Hematopoietic multipotent progenitor cell treated with erythropoietin and hydrocortisone succinate and interleukin-3 and kit ligand, for 17 days (in vitro differentiated cells): ENCODE data around the gene CLDN14.

ENCODE experiments used
- DNase-seq: peaks from one replicate; pipeline ENCODE4 v3.0.0-alpha.2; 2015; ENCODE audit warnings: low spot score

Gene CLDN14

GRCh38 chr21:36471254-36471723 is 8.6 kb downstream of the CLDN14 start:
- DNase-seq = no peak

- DNase-seq = no peak
Measured at GRCh38 chr21:36470294-36470693, 9.6 kb downstream of the CLDN14 start.

GRCh38 chr21:36466061-36466511 is 13.8 kb downstream of the CLDN14 start:
- no peak for DNase-seq

- DNase-seq = no peak
Measured at GRCh38 chr21:36465478-36465877, 14.4 kb downstream of the CLDN14 start.

- DNase-seq = no peak
Measured at GRCh38 chr21:36464590-36464989, 15.3 kb downstream of the CLDN14 start.

- DNase-seq = no peak
Measured at GRCh38 chr21:36463991-36464390, 15.9 kb downstream of the CLDN14 start.

GRCh38 chr21:36463204-36463603 is 16.7 kb downstream of the CLDN14 start:
- no peak for DNase-seq

- DNase-seq = no peak
Measured at GRCh38 chr21:36461918-36462486, 17.9 kb downstream of the CLDN14 start.

GRCh38 chr21:36461277-36461917 is 18.5 kb downstream of the CLDN14 start:
- DNase-seq = no peak

GRCh38 chr21:36460866-36461265 is 19.1 kb downstream of the CLDN14 start:
- no peak for DNase-seq

- no peak for DNase-seq
Measured at GRCh38 chr21:36459098-36459497, 20.8 kb downstream of the CLDN14 start.

- no peak for DNase-seq
Measured at GRCh38 chr21:36456729-36457414, 23.1 kb downstream of the CLDN14 start.

GRCh38 chr21:36454706-36455105 is 25.2 kb downstream of the CLDN14 start:
- DNase-seq = no peak

GRCh38 chr21:36454093-36454531 is 25.8 kb downstream of the CLDN14 start:
- DNase-seq = no peak

GRCh38 chr21:36452281-36452825 is 27.6 kb downstream of the CLDN14 start:
- no peak for DNase-seq

GRCh38 chr21:36451506-36451905 is 28.4 kb downstream of the CLDN14 start:
- DNase-seq = no peak

GRCh38 chr21:36450511-36450910 is 29.4 kb downstream of the CLDN14 start:
- no peak for DNase-seq

GRCh38 chr21:36446301-36446700 is 33.6 kb downstream of the CLDN14 start:
- DNase-seq = no peak

GRCh38 chr21:36441715-36442114 is 38.2 kb downstream of the CLDN14 start:
- no peak for DNase-seq

- DNase-seq = peak; percentile 73
Measured at GRCh38 chr21:36437745-36438128, 42.2 kb downstream of the CLDN14 start.

GRCh38 chr21:36436829-36437744 is 42.8 kb downstream of the CLDN14 start:
- DNase-seq = no peak

GRCh38 chr21:36434144-36434543 is 45.8 kb downstream of the CLDN14 start:
- no peak for DNase-seq
